Keratinocyte (primary cell): Measurements from ENCODE around the gene BFSP2. TPM values are rescaled to one million over a fixed set of nuclear protein-coding genes. Genes with fewer than 3 reads are reported as not detected.

Source experiments
- DNase-seq: peaks from one replicate; pipeline ENCODE4 v3.0.0-alpha.2; 2011; ENCODE audit warnings: low read depth, missing footprints, low spot score
- FAIRE-seq: peaks from 2 replicates; lab custom pipeline; 2011; peaks lifted over from hg19 to GRCh38; lab: Jason Lieb, UNC
- H2AFZ ChIP-seq: 2 replicates; pipeline ENCODE4 v1.6.0; 2012; ENCODE audit warnings: low read length, control low read depth, inconsistent platforms; ENCODE audit not compliant: control insufficient read depth
- H3K27ac ChIP-seq: 2 replicates; pipeline ENCODE4 v1.5.1; 2011; ENCODE audit warnings: low read length; ENCODE audit not compliant: control insufficient read depth, insufficient read depth
- H3K27me3 ChIP-seq: 3 replicates; pipeline ENCODE4 v1.6.0; 2011; ENCODE audit warnings: low read length; ENCODE audit not compliant: control insufficient read depth, insufficient read depth; ENCODE audit errors: extremely low read depth
- H3K36me3 ChIP-seq, 2 experiments: 2 replicates in 1 of 2; 3 replicates in 1 of 2; pipeline ENCODE4 v1.5.1; 2011; ENCODE audit warnings: low read length in 2 of 2, mild to moderate bottlenecking in 1 of 2; ENCODE audit not compliant: control insufficient read depth in 2 of 2, insufficient read depth in 2 of 2; ENCODE audit errors: extremely low read depth in 1 of 2
- H3K4me1 ChIP-seq: 3 replicates; pipeline ENCODE4 v1.5.1; 2011; ENCODE audit warnings: low read length; ENCODE audit not compliant: control insufficient read depth, insufficient read depth; ENCODE audit errors: extremely low read depth
- H3K4me2 ChIP-seq: 3 replicates; pipeline ENCODE4 v1.6.0; 2011; ENCODE audit warnings: low read depth, low read length; ENCODE audit not compliant: control insufficient read depth, insufficient read depth; ENCODE audit errors: extremely low read depth
- H3K4me3 ChIP-seq, 3 experiments: fragments of 200-600 bp in 1 of 3; sonication (generic) in 1 of 3; 2 replicates in 2 of 3; 3 replicates in 1 of 3; pipeline ENCODE4 v1.5.1; 2011 to 2016; ENCODE audit warnings: low read length in 3 of 3, mild to moderate bottlenecking in 3 of 3, control low read depth in 2 of 3, inconsistent platforms in 1 of 3, low read depth in 1 of 3, mixed read lengths in 1 of 3, mixed run types in 1 of 3, moderate library complexity in 1 of 3; ENCODE audit not compliant: control insufficient read depth in 2 of 3, insufficient read depth in 2 of 3; ENCODE audit errors: extremely low read depth in 1 of 3
- H3K79me2 ChIP-seq: 2 replicates; pipeline ENCODE4 v1.6.0; 2012; ENCODE audit warnings: low read length; ENCODE audit not compliant: control insufficient read depth, insufficient read depth
- H3K9ac ChIP-seq: 3 replicates; pipeline ENCODE4 v1.6.0; 2011; ENCODE audit warnings: low read length; ENCODE audit not compliant: control insufficient read depth, insufficient read depth; ENCODE audit errors: extremely low read depth
- H3K9me1 ChIP-seq: 3 replicates; pipeline ENCODE4 v1.6.0; 2011; ENCODE audit warnings: low read length; ENCODE audit not compliant: control insufficient read depth, insufficient read depth; ENCODE audit errors: extremely low read depth
- H3K9me3 ChIP-seq: 2 replicates; pipeline ENCODE4 v1.5.1; 2012; ENCODE audit warnings: low read depth, low read length; ENCODE audit not compliant: control insufficient read depth
- H4K20me1 ChIP-seq: 3 replicates; pipeline ENCODE4 v1.6.0; 2011; ENCODE audit warnings: low read length; ENCODE audit not compliant: control insufficient read depth, insufficient read depth; ENCODE audit errors: extremely low read depth
- EZH2 ChIP-seq: IDR thresholded peaks from one replicate; pipeline ENCODE4 v1.6.1; 2012; ENCODE audit warnings: inconsistent platforms, mild to moderate bottlenecking, low read length, moderate library complexity
- dilution Hi-C: fragments of 300-500 bp; cut with MboI; formaldehyde crosslinking; loops from one replicate; pipeline ENCODE4 v1.7.0; 2020; ENCODE audit warnings: low sequenced_read_pairs; ENCODE audit not compliant: extremely low pct_ligation_motif_present
- polyA plus RNA-seq, 5 experiments: library from polyadenylated mRNA; depleted of rRNA in 3 of 5; stranded (reverse) in 3 of 5; stranded (forward) in 1 of 5; unstranded in 1 of 5; fragments of >200 nt; gene quantifications; 1 replicate in 1 of 5; 2 replicates in 3 of 5; 3 replicates in 1 of 5; pipeline versions ENCODE4 v1.2.1 to v1.2.3, GENCODE V29; 2011 to 2012; ENCODE audit warnings: missing spikeins in 2 of 5, low read depth in 1 of 5, low replicate concordance in 1 of 5
- TF ChIP-seq, protein P1 (sequence below), 3 experiments: IDR thresholded peaks in 1 of 3; conservative IDR thresholded peaks in 1 of 3; optimal IDR thresholded peaks in 1 of 3; 2 replicates in 2 of 3; 3 replicates in 1 of 3; pipeline versions ENCODE3 to v1.5.1; 2011; ENCODE audit warnings: low read length in 3 of 3, mild to moderate bottlenecking in 3 of 3, moderate library complexity in 2 of 3, control low read depth in 1 of 3, inconsistent platforms in 1 of 3; ENCODE audit not compliant: insufficient read depth in 2 of 3; ENCODE audit errors: extremely low read depth in 1 of 3

The BFSP2 gene
- polyA plus RNA-seq, 1 donor (not counting 4 experiments of a cell fraction or from before 2014, with no cell fraction given): not detected

DNA sequence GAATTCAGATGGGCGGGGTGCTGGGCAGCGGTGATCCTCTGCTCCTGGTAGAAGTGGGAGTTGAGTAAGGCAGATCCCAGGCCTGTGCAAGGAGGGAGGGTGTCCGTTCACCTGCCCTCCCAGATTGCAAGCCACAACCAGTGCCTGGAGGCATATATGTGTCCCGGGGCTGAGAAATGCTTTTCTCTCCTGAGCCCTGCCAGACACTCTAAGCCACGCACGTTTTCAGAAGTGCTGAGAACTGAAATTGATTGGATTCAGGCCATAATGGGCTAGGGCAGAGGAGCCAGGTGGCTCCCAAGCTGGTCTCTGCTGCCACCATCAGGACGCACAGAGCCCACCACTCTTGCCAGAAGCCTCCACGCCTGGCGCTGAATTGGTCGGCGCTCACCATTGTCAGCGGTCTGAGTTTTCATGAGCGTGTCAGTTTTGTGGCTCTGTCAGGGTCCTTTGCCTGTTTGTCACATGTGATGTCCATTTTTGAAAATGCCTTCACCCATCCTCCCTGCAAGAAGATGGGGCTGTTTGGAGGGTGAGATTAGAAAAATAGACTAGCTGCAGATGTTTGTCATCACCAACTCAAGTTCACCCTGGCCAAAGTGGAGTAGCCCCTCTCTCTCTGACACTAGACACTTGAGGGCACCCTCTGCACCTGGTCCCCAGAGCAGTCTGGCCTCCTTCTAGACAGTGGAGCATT, 15.4 kb upstream of the BFSP2 start:
- Histone ChIP-seq H3K4me2 (no peak overlapping the region), H3K9me1 (no peaks in the 10 kb centered on the region), H3K9me3 (no peaks in the 10 kb centered on the region), H3K79me2 (no peaks in the 10 kb centered on the region), H2AFZ (no peak overlapping the region), H3K27ac (no peak overlapping the region), H4K20me1 (no peaks in the 10 kb centered on the region), H3K9ac (no peak overlapping the region), H3K36me3 (no peaks in the 10 kb centered on the region), H3K27me3 (peaks cover 18% of the 10 kb centered on the region), H3K4me1 (peaks cover 20% of the 10 kb centered on the region), H3K4me3 (no peak overlapping the region)
- no peak for DNase-seq
- FAIRE-seq: peak; percentile 79
- dilution Hi-C loops: no loop called here
- TF ChIP-seq EZH2: no peak
- TF ChIP-seq, protein P1, sequence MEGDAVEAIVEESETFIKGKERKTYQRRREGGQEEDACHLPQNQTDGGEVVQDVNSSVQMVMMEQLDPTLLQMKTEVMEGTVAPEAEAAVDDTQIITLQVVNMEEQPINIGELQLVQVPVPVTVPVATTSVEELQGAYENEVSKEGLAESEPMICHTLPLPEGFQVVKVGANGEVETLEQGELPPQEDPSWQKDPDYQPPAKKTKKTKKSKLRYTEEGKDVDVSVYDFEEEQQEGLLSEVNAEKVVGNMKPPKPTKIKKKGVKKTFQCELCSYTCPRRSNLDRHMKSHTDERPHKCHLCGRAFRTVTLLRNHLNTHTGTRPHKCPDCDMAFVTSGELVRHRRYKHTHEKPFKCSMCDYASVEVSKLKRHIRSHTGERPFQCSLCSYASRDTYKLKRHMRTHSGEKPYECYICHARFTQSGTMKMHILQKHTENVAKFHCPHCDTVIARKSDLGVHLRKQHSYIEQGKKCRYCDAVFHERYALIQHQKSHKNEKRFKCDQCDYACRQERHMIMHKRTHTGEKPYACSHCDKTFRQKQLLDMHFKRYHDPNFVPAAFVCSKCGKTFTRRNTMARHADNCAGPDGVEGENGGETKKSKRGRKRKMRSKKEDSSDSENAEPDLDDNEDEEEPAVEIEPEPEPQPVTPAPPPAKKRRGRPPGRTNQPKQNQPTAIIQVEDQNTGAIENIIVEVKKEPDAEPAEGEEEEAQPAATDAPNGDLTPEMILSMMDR (optimal IDR thresholded peaks at IDR 0.05 in 1 of 3, IDR thresholded peaks at IDR 0.05 in 1 of 3, conservative IDR thresholded peaks at IDR 0.05 in 1 of 3; ENCODE audit: extremely low read depth in 1 of 3, insufficient read depth in 2 of 3, low read length in 3 of 3): peak; percentile 85 to 92 (median 91)

DNA sequence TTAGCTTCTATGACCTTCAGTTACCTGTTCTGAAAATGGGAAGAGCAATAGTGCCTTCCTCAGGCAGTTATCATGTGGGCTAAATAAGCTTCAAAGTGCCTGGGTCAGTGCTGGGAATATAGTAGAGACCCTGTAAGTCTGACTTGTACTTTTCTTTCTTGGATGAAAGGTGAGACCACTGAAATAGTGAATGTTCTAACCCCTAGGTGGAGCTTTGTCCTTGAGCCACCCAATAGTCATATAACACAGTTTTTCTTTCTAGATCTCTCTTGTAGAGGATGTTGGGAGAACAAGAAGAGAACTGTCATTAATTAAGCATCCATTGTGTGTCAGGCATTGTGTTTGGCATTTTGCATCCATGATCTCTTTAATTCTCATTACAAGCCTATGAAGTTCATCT, 13.0 kb upstream of the BFSP2 start:
- no peak overlapping the region for H3K4me3 ChIP-seq
- H3K4me1 ChIP-seq: peaks cover 20% of the 10 kb centered on the region
- FAIRE-seq (no peak), DNase-seq (no peak)
- no peaks in the 10 kb centered on the region for H3K9me1 ChIP-seq
- H3K27ac ChIP-seq: no peak overlapping the region
- H2AFZ ChIP-seq: no peak overlapping the region
- H3K9ac ChIP-seq: no peak overlapping the region
- dilution Hi-C loops: no loop called here
- no peak overlapping the region for H3K4me2 ChIP-seq
- H3K27me3 ChIP-seq: peaks cover 3% of the 10 kb centered on the region
- no peaks in the 10 kb centered on the region for H3K79me2 ChIP-seq
- TF ChIP-seq, protein P1 (optimal IDR thresholded peaks at IDR 0.05 in 1 of 3, IDR thresholded peaks at IDR 0.05 in 1 of 3, conservative IDR thresholded peaks at IDR 0.05 in 1 of 3; ENCODE audit: extremely low read depth in 1 of 3, insufficient read depth in 2 of 3, low read length in 3 of 3): no peak
- TF ChIP-seq EZH2: no peak
- H4K20me1 ChIP-seq: no peaks in the 10 kb centered on the region
- H3K36me3 ChIP-seq: no peaks in the 10 kb centered on the region
- H3K9me3 ChIP-seq: no peaks in the 10 kb centered on the region
